ENCODE results near the gene ANO10.

- TF ChIP-seq EZH2 (IDR thresholded peaks at IDR 0.05; ENCODE audit: borderline replicate concordance, low read length) (no peak), CTCF (IDR thresholded peaks at IDR 0.05; ENCODE audit: low read length) (no peak)
Observed at GRCh38 chr3:43326891-43327581, 294.8 kb downstream of the ANO10 start.

Data from OCI-LY1 (cell line).